Activated CD8-positive, alpha-beta memory T cell treated with anti-CD3 and anti-CD28 coated beads for 1 hour (primary cell): ENCODE results near the gene TNFAIP8.

Source experiments
- DNase-seq, 2 donors: peaks; one replicate each; pipeline ENCODE4 v3.0.0-alpha.2; 2020; ENCODE audit warnings: low read depth in 1 of 2; ENCODE audit errors: extremely low read depth in 1 of 2

The TNFAIP8 gene

DNA sequence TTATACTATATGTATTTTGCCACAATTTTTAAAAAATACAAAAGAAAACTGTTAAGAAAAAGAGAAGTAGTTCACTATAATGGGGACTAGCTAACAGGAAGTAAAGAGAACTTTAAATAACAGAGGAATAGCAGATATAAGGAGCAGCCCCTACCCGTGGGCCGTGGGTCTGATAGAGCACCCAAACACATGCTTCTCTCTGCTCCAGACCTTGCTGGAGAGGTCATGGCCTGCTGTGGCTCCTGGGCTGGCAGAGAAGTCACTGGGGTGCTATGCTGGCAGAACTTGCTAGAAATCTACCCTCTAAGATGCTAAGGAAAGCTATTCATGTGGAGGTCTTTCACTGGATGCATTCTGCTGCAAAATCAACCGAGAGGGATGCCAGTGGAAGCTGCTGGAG, 10.0 kb upstream of the TNFAIP8 start:
- no peak for DNase-seq

- DNase-seq, result no peak
Observed at GRCh38 chr5:119346394-119346793, 9.4 kb upstream of the TNFAIP8 start.

DNA sequence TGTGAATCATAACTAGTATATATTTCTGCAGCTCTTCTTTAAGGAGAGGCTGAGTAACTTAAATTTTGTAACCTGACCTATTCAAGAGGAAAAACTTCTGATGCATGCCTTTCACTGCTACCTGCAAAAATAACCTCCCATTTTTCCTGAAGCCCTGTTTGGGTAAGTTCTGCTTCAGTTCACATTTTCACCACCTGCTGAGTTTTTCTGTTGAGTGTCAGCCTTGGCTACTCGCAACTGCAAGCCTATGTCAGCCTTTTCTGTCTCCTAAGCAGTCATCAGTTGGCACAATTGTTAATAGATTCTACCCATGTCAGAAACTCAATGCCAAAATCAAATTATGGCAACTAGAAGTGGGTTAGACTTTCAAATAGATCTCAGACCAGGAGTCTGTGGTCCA, 8.2 kb upstream of the TNFAIP8 start:
- no peak for DNase-seq

- DNase-seq, result no peak
Observed at GRCh38 chr5:119347991-119348390, 7.8 kb upstream of the TNFAIP8 start.

DNA sequence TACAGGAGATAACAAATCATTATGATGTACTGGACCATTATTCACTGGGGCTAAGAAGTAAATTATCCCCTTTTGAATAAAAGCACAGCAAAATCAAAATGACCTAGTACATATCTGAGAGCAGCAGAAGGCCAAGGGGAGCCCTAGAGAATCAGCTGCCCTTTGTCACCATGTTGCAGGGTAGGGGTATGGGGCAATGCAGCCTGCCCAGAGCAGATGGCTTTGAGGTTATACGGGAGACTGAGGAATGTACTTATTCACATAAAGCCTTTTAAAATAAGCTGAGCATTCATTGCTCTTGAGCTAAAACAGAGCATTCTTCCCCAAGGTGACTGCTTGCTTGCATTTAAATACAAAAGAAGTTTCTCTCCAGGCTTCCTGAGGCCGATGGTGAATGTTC, 2.6 kb upstream of the TNFAIP8 start:
- DNase-seq, result no peak

DNA sequence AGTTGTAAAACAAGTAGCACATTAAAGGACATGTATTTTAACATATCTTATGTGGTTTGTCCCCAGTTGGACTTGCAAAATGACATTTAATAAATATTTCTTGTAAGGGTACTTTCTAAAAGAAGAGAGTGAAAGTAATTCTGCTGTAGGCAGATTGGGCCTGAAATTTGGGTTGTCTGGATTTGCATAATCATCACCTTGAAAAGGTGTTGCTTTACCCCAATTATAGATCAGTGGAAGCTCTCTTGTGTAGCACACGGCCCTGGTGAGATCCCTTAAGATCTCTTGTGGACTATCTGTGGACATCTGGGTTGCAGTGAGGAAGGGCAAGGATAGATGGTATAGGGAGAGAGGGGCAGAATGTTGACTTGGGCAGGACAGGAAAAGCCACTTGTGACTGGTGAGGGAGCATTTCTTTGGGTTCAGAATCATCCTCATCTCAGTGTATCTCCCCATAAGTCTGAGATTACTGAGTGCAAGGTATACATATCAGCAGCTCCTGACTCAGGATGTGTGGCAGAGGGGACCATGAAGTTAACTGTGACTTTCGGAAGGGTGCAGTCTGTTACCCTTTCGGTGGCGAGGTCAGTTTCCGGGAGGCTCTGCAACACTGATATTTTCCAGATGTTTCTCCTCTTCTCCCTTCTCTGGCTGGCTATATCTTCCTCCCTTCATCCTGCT, 2.0 kb upstream of the TNFAIP8 start:
- no peak for DNase-seq

- no peak for DNase-seq
Observed at GRCh38 chr5:119354537-119355243, 1.1 kb upstream of the TNFAIP8 start.

DNA sequence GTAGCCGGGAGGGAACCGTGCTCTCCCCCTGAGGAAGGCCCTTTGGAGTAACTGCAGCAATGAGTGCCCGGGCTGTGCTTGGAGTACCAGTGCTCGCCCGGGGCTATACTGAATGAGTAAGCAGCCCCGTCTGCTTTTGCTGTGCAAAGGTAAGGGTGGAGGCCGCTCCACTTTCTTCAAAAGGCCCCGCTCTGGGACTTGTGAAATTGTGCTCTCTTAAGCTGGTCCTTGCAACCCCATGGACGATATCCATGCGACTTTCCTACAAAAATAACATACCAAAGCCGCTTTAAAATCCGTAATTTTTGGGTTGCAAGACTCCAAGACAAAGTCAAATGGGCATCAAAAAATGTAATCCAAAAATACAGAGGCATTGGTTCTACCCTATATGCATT, 578 bp upstream of the TNFAIP8 start:
- no peak for DNase-seq

- no peak for DNase-seq
Observed at GRCh38 chr5:119356612-119357188, 881 bp downstream of the TNFAIP8 start.

DNA sequence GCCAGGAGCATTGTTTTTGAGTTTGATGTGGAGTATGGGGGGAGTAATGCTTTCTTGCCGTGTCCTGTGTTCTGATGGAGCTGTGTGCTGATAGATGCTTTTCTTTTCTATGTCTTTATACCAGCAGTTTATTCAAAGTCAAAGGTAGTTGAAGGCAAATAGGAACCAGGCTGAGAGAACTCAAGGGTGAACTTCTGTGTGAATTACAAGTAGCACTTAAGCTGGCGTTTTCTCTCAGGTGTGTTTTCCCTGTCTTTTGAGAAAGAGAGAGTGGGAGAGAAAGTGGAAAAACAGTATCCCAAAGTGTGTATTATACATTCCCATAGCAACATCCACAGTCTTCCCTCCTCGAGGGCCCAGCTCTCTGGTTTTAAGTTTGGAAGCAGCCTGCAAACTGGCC, 1.5 kb downstream of the TNFAIP8 start:
- no peak for DNase-seq

DNA sequence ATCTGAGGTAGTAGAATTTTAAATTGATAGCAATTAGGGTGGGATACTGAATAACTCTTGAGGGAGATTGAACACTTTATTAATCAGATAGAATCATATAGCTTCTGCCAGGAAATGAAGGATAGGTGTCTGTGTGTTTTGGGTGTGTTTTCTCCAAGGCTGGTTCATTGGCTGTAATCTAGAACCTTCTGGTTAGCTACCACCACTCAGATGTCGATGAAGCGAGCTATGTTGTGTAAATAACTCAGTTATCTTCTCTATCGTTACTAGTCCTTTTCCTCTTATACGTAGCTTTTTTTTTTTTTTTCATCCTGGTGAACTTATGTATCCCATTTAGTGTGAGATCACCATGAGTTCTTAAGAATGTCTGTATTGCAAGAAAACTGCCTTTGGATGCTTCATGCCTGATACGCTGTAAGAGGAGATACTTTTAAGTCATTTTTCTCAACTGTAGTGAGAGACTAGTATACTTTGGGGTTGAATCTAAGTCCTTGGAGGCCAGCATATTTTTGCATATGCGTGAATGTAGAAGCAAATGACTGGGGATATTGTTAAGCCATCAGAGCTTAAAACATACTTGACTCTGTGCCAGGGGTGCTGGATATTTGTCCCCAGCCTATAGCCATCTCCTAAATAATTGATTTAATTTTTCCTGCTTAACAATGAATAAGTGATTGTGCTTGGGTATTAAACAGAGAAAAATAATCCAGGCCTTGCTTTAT, 2.1 kb downstream of the TNFAIP8 start:
- DNase-seq, result no peak

DNA sequence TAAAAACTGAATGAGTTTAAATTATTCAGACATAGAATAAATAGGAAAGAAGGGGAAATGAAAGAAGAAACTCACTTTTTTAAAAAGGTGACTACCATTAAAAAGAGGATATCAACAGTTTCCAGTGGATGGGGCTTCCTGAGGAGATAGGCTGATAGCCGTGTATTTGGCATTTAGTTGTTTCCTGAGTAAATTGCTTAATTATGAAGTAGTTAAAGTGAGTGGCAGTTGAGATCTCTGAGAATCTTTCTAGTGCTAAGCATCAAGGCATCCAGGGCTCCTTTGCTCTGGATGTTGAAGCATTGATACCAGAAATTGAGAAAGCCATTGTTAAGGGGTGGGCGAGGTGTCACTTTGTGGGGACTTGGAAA, 2.7 kb downstream of the TNFAIP8 start:
- no peak for DNase-seq

- no peak for DNase-seq
Observed at GRCh38 chr5:119358901-119359603, 3.2 kb downstream of the TNFAIP8 start.

GRCh38 chr5:119359737-119360413, 4.1 kb downstream of the TNFAIP8 start:
- DNase-seq, result no peak

GRCh38 chr5:119360905-119361593, 5.2 kb downstream of the TNFAIP8 start:
- DNase-seq, result no peak

- no peak for DNase-seq
Observed at GRCh38 chr5:119361594-119362125, 5.8 kb downstream of the TNFAIP8 start.

- DNase-seq, result no peak
Observed at GRCh38 chr5:119362714-119363113, 6.9 kb downstream of the TNFAIP8 start.

- no peak for DNase-seq
Observed at GRCh38 chr5:119363271-119363670, 7.5 kb downstream of the TNFAIP8 start.

DNA sequence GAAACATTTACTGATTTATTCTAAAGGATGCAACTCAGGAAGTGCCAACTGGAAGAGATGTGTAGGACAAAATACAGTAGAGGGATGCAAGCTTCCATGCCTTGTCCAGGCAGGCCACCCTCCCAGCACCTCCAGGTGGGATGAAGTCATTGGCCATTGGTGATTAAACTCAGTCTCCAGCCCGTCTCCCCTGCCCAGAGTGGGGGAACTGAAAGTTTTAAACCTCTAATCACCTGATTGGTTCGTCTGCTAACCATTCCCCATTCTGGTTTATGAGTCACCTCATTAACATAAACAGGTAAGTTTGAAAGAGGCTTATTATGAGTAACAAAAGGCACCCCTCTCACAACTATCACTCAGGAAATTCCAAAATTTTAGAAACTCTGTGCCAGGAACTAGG, 8.1 kb downstream of the TNFAIP8 start:
- no peak for DNase-seq
